Testis (tissue), 2 donors: ENCODE results near the gene HOXC11.

Experiments
- CTCF ChIP-seq, 3 experiments: fragments of 450-650 bp in 2 of 3; fragments of 200-600 bp in 1 of 3; sonication (generic) in 1 of 3; IDR thresholded peaks; one replicate each; pipeline ENCODE4 v1.5.1; 2016 to 2019; ENCODE audit warnings: antibody characterized with exemption in 3 of 3, mild to moderate bottlenecking in 2 of 3, moderate library complexity in 1 of 3
- POLR2A ChIP-seq: fragments of 450-650 bp; IDR thresholded peaks from one replicate; pipeline ENCODE4 v1.6.1; 2017; ENCODE audit warnings: antibody characterized with exemption, mild to moderate bottlenecking, moderate library complexity

GRCh38 chr12:53983950-53984572 is 11.1 kb downstream of the HOXC11 start:
- TF ChIP-seq CTCF (IDR thresholded peaks at IDR 0.05) (no peak), POLR2A (no peak)
